Gastroesophageal sphincter (tissue), 3 donors: ENCODE results near the gene RAP1GAP.

Experiments used
- CTCF ChIP-seq, 4 experiments: fragments of 200-600 bp in 2 of 4; fragments of 450-650 bp in 2 of 4; sonication (generic) in 1 of 4; IDR thresholded peaks; one replicate each; pipeline ENCODE4 v1.5.1; 2017 to 2019; ENCODE audit warnings: antibody characterized with exemption in 4 of 4, mild to moderate bottlenecking in 2 of 4, moderate library complexity in 2 of 4
- EP300 ChIP-seq: sonication (generic); formaldehyde crosslinking; IDR thresholded peaks from one replicate; pipeline ENCODE4 v1.6.1; 2017; ENCODE audit warnings: antibody characterized with exemption, mild to moderate bottlenecking
- POLR2A ChIP-seq, 2 donors: fragments of 450-650 bp; IDR thresholded peaks; one replicate each; pipeline ENCODE4 v1.6.1; 2017; ENCODE audit warnings: antibody characterized with exemption in 2 of 2, mild to moderate bottlenecking in 2 of 2, moderate library complexity in 1 of 2

- TF ChIP-seq POLR2A (IDR thresholded peaks at IDR 0.05) (no peak), CTCF (IDR thresholded peaks at IDR 0.05) (no peak), EP300 (no peak)
Measured at GRCh38 chr1:21702780-21703179, 33.6 kb upstream of the RAP1GAP start.
